GM12878 (cell line): ENCODE data around the gene SNX2. TPM values are rescaled to one million over a fixed set of nuclear protein-coding genes. Genes with fewer than 3 reads are reported as not detected.
A peak's percentile ranks its signal among the peaks of the same experiment; 100 is the strongest.

Experiments
- ATAC-seq: fragments of 200-7000 bp; cut with Tn5 transposase; 3 replicates; pipeline ENCODE4 v1.9.1; 2020; ENCODE audit warnings: mild to moderate bottlenecking, moderate library complexity
- BruUV-seq: library from RNA; stranded (reverse); fragments of 400-500 nt; replicated peaks from 2 replicates; lab custom pipeline; 2021; lab: Mats Ljungman, UMichigan
- CTCF ChIA-PET: fragments of 300-600 bp; sonication (Branson Sonifier 250); formaldehyde crosslinking; extraction: SDS; loops from one replicate; lab custom pipeline; 2021; ENCODE audit warnings: inconsistent platforms; lab: Yijun Ruan, JAX
- POLR2A ChIA-PET: fragments of 350-600 bp; formaldehyde crosslinking; extraction: SDS; loops from one replicate; lab custom pipeline; 2021; ENCODE audit warnings: inconsistent platforms; lab: Charles Lee
- RAD21 ChIA-PET: fragments of 300-600 bp; sonication (Branson Sonifier 250); formaldehyde crosslinking; loops from one replicate; lab custom pipeline; 2023; ENCODE audit warnings: antibody characterized with exemption; ENCODE audit not compliant: unreplicated experiment; lab: Charles Lee
- SMC1A ChIA-PET: fragments of 300-600 bp; sonication (Branson Sonifier 250); formaldehyde crosslinking; loops from one replicate; lab custom pipeline; 2023; ENCODE audit not compliant: unreplicated experiment, uncharacterized antibody; lab: Charles Lee
- DNase-seq: peaks from one replicate; pipeline ENCODE4 v3.0.0-alpha.2; 2011; ENCODE audit warnings: low read depth, low spot score
- FAIRE-seq: peaks from 3 replicates; lab custom pipeline; 2011; peaks lifted over from hg19 to GRCh38; lab: Jason Lieb, UNC
- H2AFZ ChIP-seq: 2 replicates; pipeline ENCODE4 v1.6.0; 2011; ENCODE audit warnings: low read depth, low read length, control low read depth; ENCODE audit not compliant: control insufficient read depth
- H3K27ac ChIP-seq: 2 replicates; pipeline ENCODE4 v1.5.1; 2011; ENCODE audit warnings: control low read depth; ENCODE audit not compliant: control insufficient read depth, insufficient read depth
- H3K27me3 ChIP-seq, 2 experiments: replicated peaks in 1 of 2; 2 replicates each; pipeline versions ENCODE4 v1.6.0 to v1.6.1; 2011; ENCODE audit warnings: low read length in 1 of 2; ENCODE audit not compliant: control insufficient read depth in 2 of 2, insufficient read depth in 2 of 2
- H3K36me3 ChIP-seq, 2 experiments: 2 replicates each; pipeline ENCODE4 v1.5.1; 2011; ENCODE audit warnings: low read length in 1 of 2; ENCODE audit not compliant: control insufficient read depth in 2 of 2, insufficient read depth in 2 of 2
- H3K4me1 ChIP-seq: 2 replicates; pipeline ENCODE4 v1.6.1; 2011; ENCODE audit warnings: mild to moderate bottlenecking, low read length, moderate library complexity, mixed read lengths; ENCODE audit not compliant: control insufficient read depth, insufficient read depth
- H3K4me2 ChIP-seq: 2 replicates; pipeline ENCODE4 v1.6.0; 2011; ENCODE audit warnings: control low read depth; ENCODE audit not compliant: control insufficient read depth, insufficient read depth
- H3K4me3 ChIP-seq: fragments of 200-600 bp; sonication (generic); 2 replicates; pipeline ENCODE4 v1.5.1; 2016
- H3K79me2 ChIP-seq: 2 replicates; pipeline ENCODE4 v1.6.0; 2011; ENCODE audit warnings: low read length; ENCODE audit not compliant: control insufficient read depth, insufficient read depth
- H3K9ac ChIP-seq: 2 replicates; pipeline ENCODE4 v1.8.0; 2011; ENCODE audit warnings: low read length, control low read depth, mixed read lengths; ENCODE audit not compliant: control insufficient read depth, insufficient read depth
- H3K9me3 ChIP-seq: replicated peaks from 3 replicates; pipeline ENCODE4 v1.5.1; 2011; ENCODE audit warnings: mild to moderate bottlenecking, low read length; ENCODE audit not compliant: control insufficient read depth, insufficient read depth
- H4K20me1 ChIP-seq: 2 replicates; pipeline ENCODE4 v1.6.0; 2011; ENCODE audit not compliant: control insufficient read depth, insufficient read depth
- EZH2 ChIP-seq: IDR thresholded peaks from 2 replicates; pipeline ENCODE4 v1.6.1; 2012; ENCODE audit warnings: low read depth, mild to moderate bottlenecking, control low read depth, inconsistent platforms, low read length, borderline replicate concordance; ENCODE audit not compliant: control insufficient read depth
- SPI1 ChIP-seq: IDR thresholded peaks from 2 replicates; pipeline ENCODE4 v1.6.1; 2011; ENCODE audit warnings: low read depth, mild to moderate bottlenecking, low read length, moderate library complexity, borderline replicate concordance; ENCODE audit not compliant: insufficient read depth
- ZNF384 ChIP-seq: IDR thresholded peaks from 2 replicates; pipeline ENCODE4 v1.6.1; 2012; ENCODE audit warnings: low read depth, mild to moderate bottlenecking, low read length, improper control_type of control experiment, borderline replicate concordance
- WGBS: methylation state at CpG from one replicate; pipeline ENCODE4 v1.1.6; 2016; ENCODE audit warnings: low lambda C conversion rate; ENCODE audit not compliant: insufficient replicate concordance, insufficient coverage; ENCODE audit errors: missing lambda C conversion rate; 5-methylcytosine and 5-hydroxymethylcytosine counted together
- in situ Hi-C: fragments of 300-500 bp; cut with MboI; formaldehyde crosslinking; loops from 9 replicates; pipeline ENCODE4 v1.14.3; 2018; ENCODE audit warnings: mixed read lengths
- intact Hi-C: fragments of 100-400 bp; cut with micrococcal nuclease; formaldehyde crosslinking; loops from one replicate; pipeline ENCODE4 v1.14.2; 2022; ENCODE audit not compliant: unreplicated experiment
- polyA plus RNA-seq, 11 experiments: library from polyadenylated mRNA; depleted of rRNA in 4 of 11; unstranded in 6 of 11; stranded (reverse) in 5 of 11; fragments of >200 nt; fragmentation: Nextera tagmentation in 4 of 11; fragmentation: Illumina TruSeq in 1 of 11; extraction: Ambion mirVana in 4 of 11; extraction: Trizol in 1 of 11; gene quantifications; 1 replicate in 1 of 11; 2 replicates in 10 of 11; pipeline versions ENCODE4 v1.2.1 to v1.2.3, GENCODE V29; 2011 to 2016; ENCODE audit warnings: inconsistent platforms in 2 of 11, missing spikeins in 2 of 11, low read depth in 1 of 11
- total RNA-seq, 4 experiments: library from RNA; depleted of rRNA in 3 of 4; stranded (reverse); fragments of >200 nt in 3 of 4; fragmentation: Illumina TruSeq in 1 of 4; extraction: Trizol in 1 of 4; gene quantifications; 2 replicates each; pipeline versions ENCODE4 v1.2.1 to v1.2.3, GENCODE V29; 2013 to 2021
- TF ChIP-seq, protein P1 (sequence below): fragments of 450-650 bp; IDR thresholded peaks from 2 replicates; pipeline ENCODE4 v1.6.1; 2016; ENCODE audit warnings: mild to moderate bottlenecking
- TF ChIP-seq, protein P2 (sequence below): fragments of 450-650 bp; conservative IDR thresholded peaks from 2 replicates; pipeline ENCODE4 v1.6.1; 2017; ENCODE audit warnings: mild to moderate bottlenecking, moderate library complexity

Gene SNX2
- total and polyA plus RNA-seq, 10 of the 15 experiments (the other 5 are each of a cell fraction or from before 2014, with no cell fraction given) = 46.3 to 84.3 (median 63.0) TPM

DNA sequence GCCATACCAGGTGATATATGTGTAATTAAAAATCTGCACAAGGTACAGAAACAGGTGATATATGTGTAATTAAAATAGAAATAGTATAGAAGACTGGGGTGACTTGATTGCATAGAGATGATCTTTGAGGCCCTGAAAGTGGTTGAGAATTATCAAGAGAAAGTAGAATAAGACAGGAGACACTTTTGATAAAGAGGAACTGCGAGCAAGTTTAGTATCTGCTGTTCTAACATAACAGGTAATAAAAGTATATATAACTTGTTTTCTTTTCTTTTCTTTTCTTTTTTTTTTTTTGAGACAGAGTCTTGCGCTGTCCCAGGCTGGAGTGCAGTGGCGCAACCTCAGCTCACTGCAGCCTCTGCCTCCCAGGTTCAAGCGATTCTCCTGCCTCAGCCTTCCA, 5.4 kb downstream of the SNX2 start:
- H3K27me3 ChIP-seq = no peaks in the 10 kb centered on the region
- peaks cover 92% of the 10 kb centered on the region for H3K79me2 ChIP-seq
- WGBS = 75% methylated on average over 2 of the region's 4 CpGs
- ATAC-seq (peak; percentile 50), FAIRE-seq (no peak), DNase-seq (no peak)
- H2AFZ ChIP-seq = no peak overlapping the region
- intact Hi-C loops (no loop called here), in situ Hi-C loops (no loop called here)
- no peaks in the 10 kb centered on the region for H4K20me1 ChIP-seq
- H3K9ac ChIP-seq = no peak overlapping the region
- H3K9me3 ChIP-seq = peaks cover 8% of the 10 kb centered on the region
- no peaks in the 10 kb centered on the region for H3K36me3 ChIP-seq
- RAD21 ChIA-PET = interaction anchor here (0.7 kb wide), 1 partner anchor 28 kb away, joined by 4 read pairs; no protein-coding TSS in a partner anchor
- BruUV-seq = no TSS peak
- peak overlapping the region; percentile 13; the same call in 1 of the 2 replicates for H3K4me3 ChIP-seq
- POLR2A ChIA-PET = no interaction called here
- TF ChIP-seq, protein P1, sequence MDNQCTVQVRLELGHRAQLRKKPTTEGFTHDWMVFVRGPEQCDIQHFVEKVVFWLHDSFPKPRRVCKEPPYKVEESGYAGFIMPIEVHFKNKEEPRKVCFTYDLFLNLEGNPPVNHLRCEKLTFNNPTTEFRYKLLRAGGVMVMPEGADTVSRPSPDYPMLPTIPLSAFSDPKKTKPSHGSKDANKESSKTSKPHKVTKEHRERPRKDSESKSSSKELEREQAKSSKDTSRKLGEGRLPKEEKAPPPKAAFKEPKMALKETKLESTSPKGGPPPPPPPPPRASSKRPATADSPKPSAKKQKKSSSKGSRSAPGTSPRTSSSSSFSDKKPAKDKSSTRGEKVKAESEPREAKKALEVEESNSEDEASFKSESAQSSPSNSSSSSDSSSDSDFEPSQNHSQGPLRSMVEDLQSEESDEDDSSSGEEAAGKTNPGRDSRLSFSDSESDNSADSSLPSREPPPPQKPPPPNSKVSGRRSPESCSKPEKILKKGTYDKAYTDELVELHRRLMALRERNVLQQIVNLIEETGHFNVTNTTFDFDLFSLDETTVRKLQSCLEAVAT = 0 out of 2 replicates have a peak, but pooled peaks have one; percentile 28
- TF ChIP-seq ZNF384 (0 out of 2 replicates have a peak, but pooled peaks have one; percentile 15), SPI1 (peak; percentile 74; the same call in 1 of the 2 replicates), EZH2 (no peak)
- TF ChIP-seq, protein P2, sequence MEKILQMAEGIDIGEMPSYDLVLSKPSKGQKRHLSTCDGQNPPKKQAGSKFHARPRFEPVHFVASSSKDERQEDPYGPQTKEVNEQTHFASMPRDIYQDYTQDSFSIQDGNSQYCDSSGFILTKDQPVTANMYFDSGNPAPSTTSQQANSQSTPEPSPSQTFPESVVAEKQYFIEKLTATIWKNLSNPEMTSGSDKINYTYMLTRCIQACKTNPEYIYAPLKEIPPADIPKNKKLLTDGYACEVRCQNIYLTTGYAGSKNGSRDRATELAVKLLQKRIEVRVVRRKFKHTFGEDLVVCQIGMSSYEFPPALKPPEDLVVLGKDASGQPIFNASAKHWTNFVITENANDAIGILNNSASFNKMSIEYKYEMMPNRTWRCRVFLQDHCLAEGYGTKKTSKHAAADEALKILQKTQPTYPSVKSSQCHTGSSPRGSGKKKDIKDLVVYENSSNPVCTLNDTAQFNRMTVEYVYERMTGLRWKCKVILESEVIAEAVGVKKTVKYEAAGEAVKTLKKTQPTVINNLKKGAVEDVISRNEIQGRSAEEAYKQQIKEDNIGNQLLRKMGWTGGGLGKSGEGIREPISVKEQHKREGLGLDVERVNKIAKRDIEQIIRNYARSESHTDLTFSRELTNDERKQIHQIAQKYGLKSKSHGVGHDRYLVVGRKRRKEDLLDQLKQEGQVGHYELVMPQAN = no peak
- peak overlapping the region; percentile 60 for H3K4me2 ChIP-seq
- peaks cover 6% of the 10 kb centered on the region for H3K4me1 ChIP-seq
- CTCF ChIA-PET = interaction anchor here (0.6 kb wide), 1 partner anchor 13 kb away, joined by 3 read pairs; no protein-coding TSS in a partner anchor
- SMC1A ChIA-PET = interaction anchor here (3.7 kb wide), 1 partner anchor 77 kb away, joined by 13 read pairs; no protein-coding TSS in a partner anchor
- H3K27ac ChIP-seq = peak overlapping the region; percentile 28; the same call in 1 of the 2 replicates
